Measurements from ENCODE around the gene CLRN2.
A peak's percentile ranks its signal among the peaks of the same experiment; 100 is the strongest.

The CLRN2 gene

GRCh38 chr4:17497890-17498523, 17.0 kb upstream of the CLRN2 start:
- DNase-seq: peak in 1 of 42 donors; percentile 21
- intact Hi-C loops (cut with DNase I): no loop called here

- intact Hi-C loops (cut with DNase I): no loop called here
- DNase-seq: no peak
Observed at GRCh38 chr4:17500574-17500973, 14.4 kb upstream of the CLRN2 start.

DNA sequence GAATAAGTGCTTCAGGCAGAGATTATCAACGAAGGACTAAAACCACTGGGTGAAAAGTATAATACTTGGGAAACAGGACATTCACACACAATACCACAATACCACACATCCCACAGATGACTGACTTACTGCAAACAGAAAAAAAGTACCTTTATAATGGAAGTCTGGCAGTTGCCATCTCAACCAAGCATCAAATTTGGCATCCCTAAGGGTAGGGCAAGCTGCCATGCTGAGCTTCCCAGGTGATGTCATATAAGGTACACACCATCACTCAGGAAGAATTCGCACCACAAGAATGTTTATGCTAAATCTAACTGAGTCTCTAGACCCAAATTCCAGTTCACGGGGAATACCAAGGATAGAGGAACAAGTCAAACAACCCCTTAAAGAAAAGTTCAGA, 12.2 kb upstream of the CLRN2 start:
- intact Hi-C loops (cut with DNase I): no loop called here

GRCh38 chr4:17504081-17504480, 10.9 kb upstream of the CLRN2 start:
- intact Hi-C loops (cut with DNase I): no loop called here
- no peak for DNase-seq

More for the DNA sequence above, 12.2 kb upstream of the CLRN2 start:
- no peak for DNase-seq

- DNase-seq: peak in 9 of 42 donors; percentile 23 to 71 (median 44)
- intact Hi-C loops (cut with DNase I): no loop called here
Observed at GRCh38 chr4:17510582-17510981, 4.4 kb upstream of the CLRN2 start.

DNA sequence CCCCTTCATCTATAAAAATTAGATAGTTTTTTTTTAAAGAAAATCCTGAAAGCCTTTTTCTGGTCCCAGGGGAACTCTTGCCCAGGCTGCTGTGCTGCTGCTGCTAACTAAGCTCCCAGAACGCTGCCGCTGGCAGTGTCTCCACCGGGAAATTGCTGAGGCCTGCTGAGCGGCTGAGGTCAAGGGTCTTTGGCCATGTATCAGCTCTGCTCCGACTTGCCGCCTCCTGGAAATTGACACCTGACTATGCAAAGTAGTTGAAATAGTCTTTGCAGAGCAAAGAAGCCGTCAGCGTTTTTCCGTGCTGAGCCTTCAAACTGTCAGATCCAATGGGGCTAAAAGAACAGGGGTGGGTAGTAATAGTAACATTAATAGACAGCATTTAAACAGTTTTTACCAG, 3.9 kb upstream of the CLRN2 start:
- intact Hi-C loops (cut with DNase I): no loop called here
- DNase-seq: peak in 39 of 42 donors; percentile 20 to 77 (median 49)

DNA sequence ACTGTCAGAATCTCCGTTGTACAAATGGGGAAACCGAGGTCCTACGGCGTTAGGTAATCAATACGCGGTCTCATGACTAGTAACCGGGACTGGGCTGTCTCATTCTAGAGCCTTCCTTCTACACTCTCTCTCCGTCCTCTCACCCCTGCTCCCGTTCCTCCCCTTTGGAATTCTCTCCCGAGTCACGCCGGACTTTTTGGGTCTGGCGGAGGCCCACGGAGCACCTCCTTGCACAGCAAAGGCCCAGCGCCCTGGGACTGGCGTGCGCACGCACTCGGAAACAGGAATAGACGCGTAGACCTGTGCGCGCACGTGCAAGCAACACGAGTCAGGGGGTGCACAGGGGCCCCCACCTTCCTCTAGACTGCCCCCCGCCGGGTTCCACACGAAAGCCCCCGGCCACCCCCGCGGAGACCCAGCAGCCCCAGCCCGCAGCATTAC, 3.4 kb upstream of the CLRN2 start:
- DNase-seq: peak in 32 of 42 donors; percentile 44 to 81 (median 69)
- intact Hi-C loops (cut with DNase I): no loop called here

DNA sequence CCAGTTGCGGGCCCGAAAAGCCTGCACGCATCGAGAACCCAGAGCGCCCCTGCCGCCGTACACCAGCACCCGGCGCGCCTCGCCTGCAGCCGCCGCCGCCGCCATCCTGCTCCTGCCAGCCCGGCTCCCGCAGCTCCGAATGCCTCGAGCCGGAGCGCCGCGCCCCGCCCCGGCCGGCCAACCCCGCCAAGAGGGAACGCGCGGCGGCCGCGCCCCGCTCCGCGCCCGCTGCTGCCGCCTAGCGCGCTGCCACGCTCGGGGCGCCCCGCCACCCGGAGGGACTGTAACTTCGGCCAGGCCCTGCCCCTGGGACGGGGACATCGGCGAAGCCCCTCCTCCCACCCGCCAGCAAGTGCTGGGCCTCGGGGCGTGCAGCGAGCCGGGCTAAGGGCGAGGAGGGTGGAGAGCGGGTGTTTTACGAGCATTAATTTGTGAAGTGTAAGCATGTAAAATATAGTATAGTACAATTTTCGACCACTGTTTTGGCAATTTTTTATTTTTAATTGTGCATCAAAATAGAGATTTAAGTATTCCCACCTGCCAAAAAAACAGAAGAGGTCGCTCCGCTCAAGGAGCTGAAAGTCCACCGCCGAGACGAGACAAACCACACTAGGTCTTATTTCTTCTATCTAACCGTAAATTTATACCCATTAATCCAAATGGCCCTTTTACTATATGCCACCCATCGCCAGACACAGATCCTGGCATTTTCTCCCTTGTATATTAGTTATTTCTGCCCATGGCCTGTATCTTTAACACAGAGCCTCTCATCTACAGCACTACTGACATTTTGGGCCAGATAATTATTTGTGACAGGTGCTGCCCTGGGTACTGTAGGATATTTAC, 2.8 kb upstream of the CLRN2 start, which contains the start of gene QDPR:
TSS of gene QDPR (minus strand) at position 141 of the 846 bp plus-strand sequence. CDS start at position 105, 36 bp downstream.
- intact Hi-C loops (cut with DNase I): loop anchor here (1.0 to 2.0 kb wide), 2 partner anchors 32 to 65 kb away; partner anchors contain the start of gene LAP3
- DNase-seq: peak; percentile 74 to 97 (median 92)

GRCh38 chr4:17512973-17513665, 1.8 kb upstream of the CLRN2 start:
- intact Hi-C loops (cut with DNase I): loop anchor here (1.0 to 2.0 kb wide), 2 partner anchors 31 to 64 kb away; partner anchors contain the start of gene LAP3
- no peak for DNase-seq

DNA sequence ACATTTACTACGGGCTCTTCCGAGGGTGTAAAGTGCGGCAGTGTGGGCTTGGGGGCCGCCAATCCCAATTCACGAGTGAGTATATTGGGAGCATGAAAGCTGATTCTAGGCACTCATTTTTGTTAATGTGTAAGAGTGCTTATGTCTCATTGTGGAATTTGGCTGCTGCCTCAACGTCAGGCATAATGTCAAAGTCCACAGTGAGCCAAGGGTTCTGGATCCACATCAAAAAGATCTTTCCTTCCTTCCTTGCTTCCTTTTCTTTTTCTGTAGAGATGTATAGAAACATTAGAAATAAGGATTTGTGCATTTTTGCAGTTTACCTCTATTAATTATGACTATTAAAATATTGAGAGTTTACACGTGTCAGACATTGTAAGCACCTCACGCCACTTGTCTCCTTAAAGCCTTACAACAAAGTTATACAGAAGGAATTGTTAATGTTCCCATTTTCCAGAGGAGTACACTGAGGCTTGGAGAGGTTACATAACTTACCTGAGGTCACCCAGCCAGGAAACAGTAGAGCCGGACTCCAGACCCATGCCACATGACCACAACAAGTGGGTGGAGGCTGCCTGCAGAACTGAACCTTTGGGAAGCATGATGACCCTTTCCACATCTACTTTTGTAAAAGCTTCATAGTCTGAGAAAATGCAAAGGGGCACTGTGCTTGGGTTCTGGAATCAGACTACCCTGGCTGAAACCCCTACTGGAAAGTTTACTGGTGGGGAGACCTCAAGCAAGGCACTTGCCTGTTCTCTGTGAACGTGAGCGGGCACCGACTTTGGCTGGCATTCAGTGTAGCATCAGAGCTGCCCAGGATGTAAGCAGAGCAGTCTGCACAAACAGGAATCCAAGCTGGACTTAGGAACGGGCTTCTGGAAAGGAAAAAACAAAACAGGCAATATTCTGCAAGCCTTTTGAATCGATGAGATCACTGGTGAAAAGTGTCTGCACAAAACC, 761 bp downstream of the CLRN2 start:
- peak in 9 of 42 donors; percentile 32 to 70 (median 41) for DNase-seq
- intact Hi-C loops (cut with DNase I): no loop called here

- intact Hi-C loops (cut with DNase I): no loop called here
- DNase-seq: no peak
Observed at GRCh38 chr4:17516980-17517379, 2.0 kb downstream of the CLRN2 start.

DNA sequence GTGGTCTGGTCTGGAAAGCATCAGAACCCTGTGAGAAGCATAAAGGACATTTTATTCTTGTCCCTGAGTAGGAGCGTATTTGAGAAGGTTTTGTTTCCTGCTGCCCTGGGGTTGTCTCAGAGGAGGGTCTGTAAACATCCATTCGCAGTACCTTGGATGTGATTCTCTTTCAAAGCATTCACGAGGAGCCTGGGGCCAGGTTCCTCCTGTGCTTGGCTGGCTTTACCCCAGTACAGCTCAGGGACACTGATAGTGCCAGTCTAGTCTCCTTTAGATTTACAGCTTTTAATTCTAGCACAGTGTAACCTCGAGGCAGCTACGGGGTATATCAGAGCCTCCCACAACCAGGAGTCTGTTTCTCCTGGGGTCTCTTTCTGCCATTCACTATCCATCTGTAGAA, 2.7 kb downstream of the CLRN2 start:
- intact Hi-C loops (cut with DNase I): no loop called here
- no peak for DNase-seq

GRCh38 chr4:17521595-17521994, 6.6 kb downstream of the CLRN2 start:
- no peak for DNase-seq
- intact Hi-C loops (cut with DNase I): no loop called here

DNA sequence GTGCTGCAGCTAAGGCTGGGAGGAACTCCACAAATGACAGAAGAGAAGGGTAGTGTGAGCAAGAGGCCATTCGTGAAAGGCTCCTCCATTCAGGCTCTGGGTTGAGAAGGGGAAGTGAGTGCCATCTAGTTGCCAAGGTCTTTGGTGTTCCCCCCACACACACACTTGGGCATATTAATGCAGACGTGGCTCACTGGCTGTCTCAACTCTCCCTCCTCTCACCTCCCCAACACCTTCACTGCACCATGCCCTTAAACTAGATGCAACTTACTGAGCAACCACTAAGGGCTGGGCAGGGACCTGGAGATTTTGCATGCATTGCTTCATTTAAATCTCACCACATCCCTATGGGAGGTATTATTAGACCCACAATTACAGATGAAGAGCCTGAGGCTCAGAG, 8.7 kb downstream of the CLRN2 start:
- intact Hi-C loops (cut with DNase I): no loop called here
- no peak for DNase-seq

GRCh38 chr4:17526695-17527477, 11.9 kb downstream of the CLRN2 start:
- peak in 1 of 42 donors; percentile 11 for DNase-seq
- intact Hi-C loops (cut with DNase I): no loop called here

GRCh38 chr4:17528551-17529165, 13.7 kb downstream of the CLRN2 start:
- peak in 1 of 42 donors; percentile 1 for DNase-seq
- intact Hi-C loops (cut with DNase I): no loop called here

Data from head of caudate nucleus (tissue), 42 donors.